Gastrocnemius medialis (tissue), 4 donors: ENCODE data around the gene ZKSCAN5.

ENCODE experiments used
- CTCF ChIP-seq, 5 experiments: fragments of 450-650 bp in 3 of 5; fragments of 200-600 bp in 2 of 5; sonication (generic) in 2 of 5; IDR thresholded peaks in 4 of 5; conservative IDR thresholded peaks in 1 of 5; 1 replicate in 4 of 5; 2 replicates in 1 of 5; pipeline ENCODE4 v1.5.1; 2016 to 2019; ENCODE audit warnings: antibody characterized with exemption in 5 of 5, mild to moderate bottlenecking in 3 of 5, moderate library complexity in 3 of 5
- POLR2A ChIP-seq, 2 donors: fragments of 450-650 bp; IDR thresholded peaks; one replicate each; pipeline ENCODE4 v1.6.1; 2017; ENCODE audit warnings: antibody characterized with exemption in 2 of 2, mild to moderate bottlenecking in 2 of 2, moderate library complexity in 2 of 2

GRCh38 chr7:99472561-99473314 lies 31.7 kb upstream of the ZKSCAN5 start, which contains the start of gene ZNF789:
- TF ChIP-seq CTCF (IDR thresholded peaks at IDR 0.05 in 4 of 5, conservative IDR thresholded peaks at IDR 0.05 in 1 of 5) (peak in 1 of 5 experiments; percentile 11), POLR2A (IDR thresholded peaks at IDR 0.05) (peak; percentile 33 to 55)
